ENCODE measurements around the gene STX1A. TPM values are rescaled to one million over a fixed set of nuclear protein-coding genes. Genes with fewer than 3 reads are reported as not detected.

The STX1A gene
- total RNA-seq, 1 donor from 2014 or later = 16.4 TPM

GRCh38 chr7:73761854-73762658 lies 42.6 kb upstream of the STX1A start:
- Mint-ChIP-seq H3K9me3 (no peaks in the 10 kb centered on the region), H3K36me3 (ENCODE audit: low read depth) (no peaks in the 10 kb centered on the region), H3K27me3 (ENCODE audit: low read depth) (peaks cover 3% of the 10 kb centered on the region), H3K4me3 (no peak overlapping the region), H3K27ac (ENCODE audit: unreplicated experiment) (no peak overlapping the region), H3K4me1 (no peaks in the 10 kb centered on the region)
- TF ChIP-seq CTCF (conservative IDR thresholded peaks at IDR 0.05) = no peak
- DNase-seq (ENCODE audit: low read depth, low spot score) = no peak

- Mint-ChIP-seq H3K36me3 (ENCODE audit: low read depth) (no peaks in the 10 kb centered on the region), H3K9me3 (no peaks in the 10 kb centered on the region), H3K4me1 (no peaks in the 10 kb centered on the region), H3K27ac (ENCODE audit: unreplicated experiment) (no peak overlapping the region), H3K27me3 (ENCODE audit: low read depth) (no peaks in the 10 kb centered on the region), H3K4me3 (no peak overlapping the region)
- DNase-seq (ENCODE audit: low read depth, low spot score) = no peak
- no peak for TF ChIP-seq CTCF (conservative IDR thresholded peaks at IDR 0.05)
Measured at GRCh38 chr7:73758581-73759138, 39.2 kb upstream of the STX1A start.

GRCh38 chr7:73749931-73750776 lies 30.7 kb upstream of the STX1A start:
- peaks cover 3% of the 10 kb centered on the region for H3K9me3 Mint-ChIP-seq

GRCh38 chr7:73746378-73746777 lies 26.9 kb upstream of the STX1A start:
- Mint-ChIP-seq H3K27ac (ENCODE audit: unreplicated experiment) (no peak overlapping the region), H3K27me3 (ENCODE audit: low read depth) (peaks cover 21% of the 10 kb centered on the region), H3K9me3 (peaks cover 3% of the 10 kb centered on the region), H3K36me3 (ENCODE audit: low read depth) (no peaks in the 10 kb centered on the region), H3K4me1 (peaks cover 19% of the 10 kb centered on the region), H3K4me3 (peak overlapping the region; percentile 16)
- no peak for TF ChIP-seq CTCF (conservative IDR thresholded peaks at IDR 0.05)
- no peak for DNase-seq (ENCODE audit: low read depth, low spot score)

More at GRCh38 chr7:73749931-73750776, 30.7 kb upstream of the STX1A start:
- Mint-ChIP-seq H3K27me3 (ENCODE audit: low read depth) (no peaks in the 10 kb centered on the region), H3K27ac (ENCODE audit: unreplicated experiment) (peak overlapping the region; percentile 53), H3K4me3 (no peak overlapping the region), H3K4me1 (no peaks in the 10 kb centered on the region), H3K36me3 (ENCODE audit: low read depth) (no peaks in the 10 kb centered on the region)
- no peak for DNase-seq (ENCODE audit: low read depth, low spot score)
- TF ChIP-seq CTCF (conservative IDR thresholded peaks at IDR 0.05) = no peak

GRCh38 chr7:73742753-73743641 lies 23.5 kb upstream of the STX1A start:
- peak; percentile 54 for DNase-seq (ENCODE audit: low read depth, low spot score)
- Mint-ChIP-seq H3K27ac (ENCODE audit: unreplicated experiment) (peak overlapping the region; percentile 43), H3K27me3 (ENCODE audit: low read depth) (peaks cover 21% of the 10 kb centered on the region), H3K36me3 (ENCODE audit: low read depth) (no peaks in the 10 kb centered on the region), H3K9me3 (no peaks in the 10 kb centered on the region), H3K4me3 (peak overlapping the region; percentile 45), H3K4me1 (peaks cover 25% of the 10 kb centered on the region)
- TF ChIP-seq CTCF (conservative IDR thresholded peaks at IDR 0.05) = peak; percentile 10

All from neural crest cell (in vitro differentiated cells).